HG03159 (cell line): ENCODE data around the gene TTC1.
"Not testable (repeated sequence)": the region's sequence is repeated elsewhere in the genome, so short reads cannot be mapped to it uniquely, and the experiment has no call there.

Experiments
- ATAC-seq: cut with Tn5 transposase; IDR thresholded peaks from one replicate; pipeline ENCODE4 v1.9.1; 2021; ENCODE audit warnings: mild to moderate bottlenecking, moderate library complexity; ENCODE audit not compliant: unreplicated experiment

TTC1 gene

DNA sequence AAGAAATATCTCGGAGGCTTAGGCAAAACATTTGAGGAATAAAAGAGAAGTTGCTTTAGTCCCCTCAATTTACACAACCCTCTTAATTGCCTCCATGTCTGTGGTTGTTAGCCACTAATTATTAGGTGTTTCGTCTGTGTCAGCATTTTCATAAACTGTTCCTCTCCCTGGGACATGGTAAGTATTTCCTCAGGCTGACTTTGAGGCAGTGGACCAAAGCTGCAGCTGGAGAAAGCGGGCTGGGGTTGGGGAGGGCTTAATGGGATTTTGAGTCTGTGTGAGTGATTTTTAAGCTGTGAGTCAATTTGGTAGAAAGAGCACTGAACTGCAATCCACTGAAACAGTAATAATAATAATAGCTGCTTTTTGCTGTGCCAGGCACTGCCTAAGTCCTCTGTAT, 13.0 kb upstream of the TTC1 start:
- ATAC-seq, result no peak

DNA sequence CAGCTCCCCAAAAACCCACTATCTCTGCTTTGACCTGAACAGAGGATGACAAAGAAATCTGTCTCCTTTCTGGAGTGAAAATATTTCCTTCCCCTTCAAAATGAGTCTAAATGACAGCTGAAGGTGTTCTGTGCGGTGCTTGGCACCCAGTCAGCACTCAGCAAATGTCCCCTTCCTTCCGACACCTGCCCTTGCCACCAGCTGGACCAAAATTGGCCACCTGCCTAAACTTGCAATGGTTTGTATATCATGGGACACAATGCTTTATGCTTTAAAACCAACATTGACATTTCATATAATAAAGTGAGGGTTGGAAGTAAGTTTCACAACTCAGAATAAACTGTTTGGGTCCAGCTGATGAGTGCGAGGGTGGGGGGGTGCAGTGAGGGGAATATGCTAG, 7.5 kb upstream of the TTC1 start:
- ATAC-seq, result no peak

DNA sequence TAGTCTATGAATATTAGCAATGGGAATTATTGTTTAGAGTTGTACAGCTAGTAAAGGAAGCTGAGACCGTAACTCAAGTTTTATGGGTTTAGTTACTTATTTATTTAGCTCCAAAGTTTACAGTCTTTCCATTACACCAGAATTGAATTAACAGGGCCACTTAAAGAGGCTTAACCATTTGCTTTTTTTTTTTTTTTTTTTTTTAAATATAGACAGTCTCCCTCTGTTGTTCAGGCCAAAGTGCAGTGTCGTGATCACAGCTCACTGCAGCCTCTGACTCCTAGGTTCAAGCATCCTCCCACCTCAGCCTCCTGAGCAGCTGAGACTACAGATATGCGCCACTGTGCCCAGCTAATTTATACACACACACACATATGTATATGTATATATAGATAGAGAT, 1.4 kb upstream of the TTC1 start:
- no peak for ATAC-seq

DNA sequence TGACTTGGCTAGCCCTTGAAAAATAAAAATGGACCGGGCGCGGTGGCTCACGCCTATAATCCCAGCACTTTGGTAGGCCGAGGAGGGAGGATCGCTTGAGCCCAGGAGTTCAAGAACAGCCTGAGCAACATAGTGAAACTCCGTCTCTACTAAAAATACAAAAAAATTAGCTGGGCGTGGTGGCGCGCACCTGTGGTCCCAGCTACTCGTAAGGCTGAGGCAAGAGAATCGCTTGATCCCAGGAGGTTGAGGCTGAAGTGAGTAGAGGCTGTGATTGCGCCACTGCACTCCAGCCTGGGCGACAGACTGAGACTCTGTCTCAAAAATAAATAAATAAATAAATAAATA, 436 bp upstream of the TTC1 start:
- peak; percentile 7 for ATAC-seq

DNA sequence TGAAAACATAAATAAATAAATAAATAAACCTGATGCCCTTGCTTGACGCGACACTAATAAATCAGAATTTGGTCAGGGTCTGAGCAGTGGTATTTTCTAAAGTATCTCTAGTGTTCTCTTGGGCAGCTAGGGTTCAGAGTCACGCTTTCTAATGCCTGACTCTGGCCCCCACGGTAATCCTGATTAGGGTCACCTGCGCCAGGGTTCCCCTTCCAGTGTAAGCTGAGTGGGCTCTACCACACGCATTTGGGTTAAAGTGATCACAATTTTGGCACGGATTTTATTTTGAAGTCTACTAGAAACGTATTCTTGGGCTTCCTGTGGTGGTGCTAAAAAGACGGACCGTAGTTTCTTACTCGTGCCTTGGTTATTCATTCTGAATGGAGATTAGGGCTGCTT, 651 bp downstream of the TTC1 start:
- ATAC-seq, result peak; percentile 11

DNA sequence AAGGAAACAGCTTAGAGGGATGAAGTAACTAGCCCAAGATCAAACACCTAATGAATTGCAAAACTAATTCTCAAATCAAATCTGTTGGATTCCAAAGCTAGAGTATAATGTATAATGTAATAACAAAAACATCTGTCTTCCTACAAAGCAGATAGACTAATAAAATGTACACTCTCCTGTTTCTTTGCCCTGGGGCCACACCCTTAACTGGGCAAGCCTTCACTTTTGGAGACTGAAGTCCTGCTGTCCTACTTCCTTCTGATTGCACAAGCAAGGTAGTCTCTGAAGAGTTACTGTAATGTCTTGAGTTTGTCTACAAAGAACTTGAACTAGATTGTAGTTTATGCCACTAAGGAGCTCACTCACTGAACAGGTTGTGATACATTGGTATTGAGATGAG, 2.5 kb downstream of the TTC1 start:
- no peak for ATAC-seq

DNA sequence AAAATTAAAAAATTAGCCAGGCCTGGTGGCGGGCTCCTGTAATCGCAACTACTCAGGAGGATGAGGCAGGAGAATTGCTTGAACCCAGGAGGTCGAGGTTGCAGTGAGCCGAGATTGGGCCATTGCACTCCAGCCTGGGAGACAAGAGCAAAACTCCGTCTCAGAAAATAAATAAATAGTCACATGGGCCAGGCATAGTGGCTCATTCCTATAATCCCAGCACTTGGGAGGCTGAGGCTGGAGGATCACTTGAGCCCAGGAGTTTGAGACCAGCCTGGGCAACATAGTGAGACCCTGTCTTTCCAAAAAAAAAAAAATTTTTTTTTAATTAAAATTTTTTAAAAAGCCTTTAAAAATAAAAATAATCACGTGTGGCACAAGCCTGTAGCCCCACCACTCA, 5.3 kb downstream of the TTC1 start:
- ATAC-seq, result not testable (repeated sequence)

DNA sequence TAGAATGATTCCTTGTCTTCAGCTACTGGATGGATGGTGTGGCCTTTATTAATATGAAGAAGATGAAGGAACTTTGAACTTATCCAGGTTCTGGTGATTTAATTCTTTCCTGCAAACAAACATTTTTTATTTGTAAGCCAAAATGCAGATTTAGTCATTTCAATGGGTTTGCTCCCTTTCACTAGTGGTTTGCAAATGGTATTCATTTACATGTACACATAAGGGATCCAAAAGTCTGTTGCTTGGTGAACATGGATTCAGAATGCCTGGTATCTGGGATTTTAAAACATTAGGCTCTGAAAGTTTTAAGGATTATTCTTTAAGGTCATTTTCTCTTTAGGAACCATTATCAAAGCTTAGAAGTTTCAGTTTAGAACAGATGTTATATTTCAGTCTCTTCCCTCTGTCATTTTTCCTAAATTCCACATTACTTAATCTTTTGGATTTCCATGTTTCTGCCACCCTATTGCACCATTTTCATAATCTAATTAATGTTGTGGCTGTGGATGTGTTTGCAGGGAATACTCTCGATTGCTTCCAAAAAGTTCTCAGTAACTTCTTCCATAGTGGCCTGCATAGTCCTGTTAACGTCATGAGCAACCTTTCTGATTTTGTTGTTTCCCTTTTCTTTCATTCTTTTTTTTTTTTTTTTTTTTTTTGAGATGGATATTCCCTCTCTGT, 10.1 kb downstream of the TTC1 start:
- no peak for ATAC-seq

DNA sequence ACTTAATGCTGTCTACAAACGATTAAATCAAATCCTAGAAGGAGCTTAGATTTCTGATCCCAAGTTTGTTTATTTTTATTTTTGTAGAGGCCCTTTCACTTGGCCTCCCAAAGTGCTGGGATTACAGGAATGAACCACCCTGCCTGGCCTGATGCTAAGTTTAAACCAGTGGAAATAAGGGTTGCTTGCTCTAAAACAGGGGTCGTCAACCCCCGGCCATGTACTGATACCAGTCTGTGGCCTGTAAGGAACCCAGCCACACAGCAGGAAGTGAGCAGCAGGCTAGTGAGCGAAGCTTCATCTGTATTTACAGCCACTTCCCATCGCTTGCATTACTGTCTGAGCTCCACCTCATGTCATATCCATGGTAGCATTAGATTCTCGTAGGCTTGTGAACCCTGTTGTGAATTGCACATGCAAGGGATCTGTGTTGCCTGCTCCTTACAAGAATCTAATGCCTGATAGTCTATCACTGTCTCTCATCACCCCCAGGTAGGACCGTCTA, 11.4 kb downstream of the TTC1 start:
- ATAC-seq, result no peak

DNA sequence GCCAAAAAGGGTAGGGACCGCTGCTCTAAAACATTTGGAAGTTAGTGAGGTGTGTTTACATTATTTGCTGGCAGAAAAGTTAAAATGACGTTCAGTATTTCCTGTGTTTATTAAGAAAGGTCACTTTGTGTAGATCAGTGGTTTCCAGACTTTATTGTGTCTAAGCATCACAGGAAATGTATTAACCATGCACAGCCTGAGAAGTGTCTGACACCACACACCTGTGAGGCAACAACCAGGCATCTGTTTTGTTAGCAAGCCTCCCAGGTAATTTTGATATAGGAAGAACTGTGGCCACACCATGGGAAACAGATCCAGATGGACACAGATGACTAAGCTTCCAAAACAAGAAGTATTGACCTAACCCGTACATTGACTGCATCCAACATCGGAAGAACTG, 12.0 kb downstream of the TTC1 start:
- ATAC-seq, result no peak

DNA sequence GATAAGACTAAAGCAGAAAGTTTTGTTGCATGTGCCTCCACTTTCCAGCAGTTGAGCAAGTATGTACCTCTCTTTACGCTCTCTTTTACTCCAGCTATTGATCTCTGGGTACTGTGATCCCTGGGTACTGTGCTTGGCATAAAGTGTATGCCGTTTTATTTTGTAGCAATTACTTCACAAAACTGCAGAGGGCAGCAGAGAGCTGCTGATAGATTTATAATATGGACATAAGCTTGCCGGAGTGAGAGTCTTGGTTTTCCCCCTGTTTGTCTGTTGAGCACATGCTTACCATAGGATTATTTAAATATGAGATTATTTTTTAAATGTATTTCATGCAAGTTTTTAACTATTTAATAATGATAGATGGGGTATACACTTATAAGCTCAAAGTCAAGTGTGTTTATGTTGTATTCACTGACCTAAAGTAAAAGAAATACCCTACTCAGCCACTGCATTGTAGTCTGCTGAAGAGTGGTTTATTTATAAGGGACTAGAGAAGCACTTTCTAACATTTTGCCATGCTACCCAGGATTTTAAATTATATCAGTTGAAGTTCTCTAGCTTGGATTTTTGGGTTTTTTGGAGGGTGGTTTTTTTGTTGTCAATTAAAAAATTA, 13.0 kb downstream of the TTC1 start:
- peak; percentile 92 for ATAC-seq

DNA sequence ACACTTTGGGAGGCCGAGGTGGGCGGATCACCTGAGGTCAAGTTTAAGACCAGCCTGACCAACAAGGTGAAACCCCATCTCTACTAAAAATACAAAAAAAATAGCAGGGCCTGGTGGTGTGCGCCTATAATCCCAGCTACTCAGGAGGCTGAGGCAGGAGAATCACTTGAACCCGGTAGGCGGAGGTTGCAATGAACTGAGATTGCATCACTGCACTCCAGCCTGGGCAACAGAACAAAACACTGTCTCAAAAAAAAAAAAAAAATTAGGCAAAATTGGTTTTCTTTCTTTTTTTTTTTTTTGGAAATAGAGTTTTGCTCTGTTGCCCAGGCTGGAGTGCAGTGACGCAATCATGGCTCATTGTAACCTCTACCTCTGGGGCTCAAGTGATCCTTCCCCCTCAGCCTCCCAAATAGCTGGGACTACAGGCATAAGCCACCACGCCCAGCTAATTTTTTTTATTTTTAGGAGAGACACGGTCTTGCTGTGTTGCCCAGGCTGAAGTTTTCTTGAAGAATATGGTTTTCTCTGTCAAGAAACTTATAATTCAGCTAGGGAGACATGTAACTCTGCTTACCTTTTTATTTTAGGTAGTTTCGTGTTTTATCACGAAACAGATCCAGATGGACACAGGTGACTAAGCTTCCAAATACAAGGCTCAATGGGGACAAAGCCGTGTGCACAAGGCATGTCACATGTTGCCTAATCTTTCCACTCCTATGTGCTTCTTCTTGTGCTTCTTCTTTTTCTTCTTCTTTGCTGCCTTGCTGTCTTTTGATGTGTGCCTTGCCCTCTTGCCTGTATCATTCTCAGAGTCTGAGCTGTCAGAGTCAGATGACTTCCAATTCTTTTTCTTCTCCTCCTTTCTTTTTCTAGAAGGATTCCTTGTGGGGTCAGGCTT, 14.3 kb downstream of the TTC1 start:
- ATAC-seq, result no peak

DNA sequence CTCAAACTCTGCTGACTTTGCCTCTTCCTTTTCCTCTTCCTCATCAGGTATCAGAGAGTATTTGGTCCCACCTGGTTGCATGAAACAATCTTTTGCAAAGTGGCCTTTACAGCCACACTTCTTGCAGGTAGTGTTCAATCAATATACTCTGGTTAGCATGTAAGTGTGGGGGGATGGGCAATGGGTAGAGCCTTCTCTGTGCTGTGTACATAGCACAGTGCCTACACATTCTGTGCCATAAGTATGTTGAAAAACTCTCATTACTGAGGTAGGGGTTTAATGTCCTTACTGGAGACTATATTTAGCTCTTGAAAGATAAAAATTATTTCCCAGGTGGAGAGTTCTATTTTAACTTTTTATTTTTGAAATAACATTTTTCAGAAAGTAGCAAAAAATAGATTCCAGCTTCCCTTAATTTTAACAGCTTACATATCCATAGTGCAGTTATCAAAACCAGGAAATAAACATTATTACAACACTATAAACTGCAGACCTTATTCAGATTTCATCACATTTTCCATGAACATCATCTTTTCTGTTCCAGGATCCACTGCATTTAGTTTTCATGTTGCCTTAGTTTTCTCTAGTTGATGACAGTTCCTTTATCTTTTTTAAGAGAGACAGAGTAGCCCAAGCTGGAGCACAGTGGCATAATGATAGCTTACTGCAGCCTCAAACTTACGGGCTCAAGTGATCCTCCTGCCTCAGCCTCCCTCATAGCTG, 15.1 kb downstream of the TTC1 start:
- no peak for ATAC-seq

DNA sequence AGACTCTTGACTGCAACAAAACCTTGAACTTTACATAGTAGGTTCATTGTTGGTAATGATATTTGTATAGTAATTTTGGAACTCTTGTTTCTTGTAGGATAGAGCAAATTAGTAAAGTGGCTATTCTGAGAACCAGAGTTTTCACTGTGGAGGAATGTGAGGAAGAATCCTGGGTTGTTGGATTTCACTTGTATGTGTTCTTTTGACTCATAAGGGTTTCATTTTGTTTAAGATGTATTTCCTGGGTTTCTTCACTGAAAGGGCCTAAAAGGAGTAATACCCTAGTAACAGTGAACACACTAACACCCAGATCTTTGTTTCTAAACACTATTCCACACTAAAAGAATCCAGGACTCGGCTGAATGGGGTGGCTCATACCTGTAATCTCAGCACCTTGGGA, 20.1 kb downstream of the TTC1 start:
- ATAC-seq, result no peak

DNA sequence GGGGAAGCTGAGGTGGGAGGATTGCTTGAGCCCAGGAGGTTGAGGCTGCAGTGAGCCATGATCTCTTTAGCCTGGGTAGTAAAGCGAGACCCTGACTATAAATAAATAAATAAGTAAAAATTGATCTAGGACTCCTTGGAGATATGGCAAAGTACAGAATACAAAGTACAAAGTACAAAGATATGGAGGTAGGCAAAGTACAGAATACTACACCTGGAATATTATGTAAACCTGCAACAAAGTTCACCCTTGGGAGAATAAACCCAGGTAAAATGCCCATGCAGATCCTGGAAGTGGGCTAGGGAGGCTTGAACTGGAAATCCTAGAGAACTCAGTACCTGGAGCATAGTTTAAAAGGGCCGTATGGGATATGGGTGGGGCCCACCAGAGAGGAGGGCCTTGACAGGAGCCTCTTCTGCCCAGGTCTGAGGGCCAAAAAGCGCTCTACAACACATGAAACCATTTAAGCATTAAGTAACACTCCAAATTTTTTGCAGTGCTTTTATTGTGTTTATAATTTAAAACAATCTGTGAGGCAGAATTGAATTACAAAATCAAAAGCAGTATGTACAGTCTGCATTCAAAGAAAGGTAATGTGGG, 20.7 kb downstream of the TTC1 start:
- no peak for ATAC-seq

DNA sequence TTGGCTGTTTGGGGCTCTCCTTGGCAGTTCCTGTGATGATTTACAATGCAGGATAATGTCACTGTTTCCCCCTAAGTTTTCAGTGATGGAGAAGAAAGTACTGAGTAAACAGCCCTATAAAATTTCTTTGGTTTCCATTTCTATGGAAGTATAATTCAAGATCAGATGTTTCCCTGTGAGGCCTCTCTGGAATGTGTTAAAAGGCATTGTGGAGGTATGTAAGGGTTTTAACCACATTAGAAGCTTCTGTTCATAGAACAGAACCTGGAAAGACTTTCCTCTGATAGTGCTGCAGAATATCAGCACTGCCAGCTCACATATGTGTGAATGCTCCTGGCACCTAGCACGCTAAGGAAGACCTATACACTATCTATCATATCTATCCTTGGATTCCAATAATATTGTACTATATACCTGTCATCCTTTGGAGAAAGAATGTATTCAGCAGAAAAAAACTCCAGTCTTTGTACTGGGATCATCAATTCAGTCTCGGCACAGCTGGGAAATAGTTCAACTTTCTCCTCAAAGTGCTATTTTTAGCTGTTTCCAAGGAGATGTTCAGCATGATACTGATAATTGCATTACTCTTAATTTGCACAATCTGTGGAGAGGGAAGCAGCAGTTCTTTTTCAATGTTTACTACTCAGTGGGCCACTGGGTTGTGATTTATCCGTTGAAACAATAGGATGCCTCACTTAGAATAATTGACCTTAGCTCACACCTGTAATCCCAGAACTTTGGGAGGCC, 21.9 kb downstream of the TTC1 start:
- no peak for ATAC-seq

DNA sequence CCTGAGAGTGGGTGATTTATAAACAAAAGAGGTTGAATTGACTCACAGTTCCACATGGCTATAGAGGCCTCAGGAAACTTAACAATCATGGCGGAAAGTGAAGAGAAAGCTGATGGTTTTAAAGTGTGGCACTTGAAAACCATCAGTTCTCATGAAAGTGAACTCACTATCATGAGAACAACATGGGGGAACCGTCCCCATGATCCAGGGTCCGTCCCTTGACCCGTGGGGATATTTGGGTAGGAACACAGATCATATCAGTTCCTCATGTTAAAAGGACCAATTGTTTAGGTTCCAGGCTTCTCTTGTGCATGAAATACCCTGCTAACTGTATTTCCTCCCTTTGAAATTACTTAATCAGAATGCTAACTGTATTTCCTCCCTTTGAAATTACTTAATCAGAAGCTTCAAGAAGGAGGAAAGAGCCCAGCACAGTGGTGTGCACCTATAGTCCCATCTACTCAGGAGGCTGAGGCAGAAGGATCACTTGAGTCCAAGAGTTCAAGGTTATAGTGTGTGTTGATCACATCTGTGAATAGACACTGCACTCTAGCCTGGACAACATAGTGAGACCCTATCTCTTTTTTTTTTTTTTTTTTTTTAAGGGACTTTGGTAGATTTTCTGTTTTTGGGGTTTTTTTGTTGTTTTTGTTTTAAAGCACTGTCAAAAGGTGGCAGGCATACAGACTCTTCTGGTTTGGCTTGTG, 24.8 kb downstream of the TTC1 start:
- ATAC-seq, result no peak

DNA sequence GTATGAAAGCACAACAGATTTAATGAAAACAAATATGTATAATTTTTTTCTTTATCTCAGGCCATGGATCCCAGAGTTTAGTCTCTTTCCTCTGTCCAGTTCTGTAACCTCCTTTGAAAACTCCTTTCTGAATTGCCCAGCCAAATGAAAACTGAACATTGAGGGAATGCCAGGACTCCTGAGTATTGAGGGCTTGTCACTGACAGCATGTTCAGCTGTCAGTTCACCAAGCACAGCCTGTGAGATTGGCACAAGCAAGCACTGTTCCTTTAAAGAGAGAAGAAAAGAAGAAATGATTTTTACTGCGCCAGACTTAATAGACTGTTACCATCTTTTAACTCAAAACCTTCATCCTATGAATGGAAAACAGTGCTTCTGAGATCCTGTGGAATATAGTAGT, 27.3 kb downstream of the TTC1 start:
- ATAC-seq, result no peak

DNA sequence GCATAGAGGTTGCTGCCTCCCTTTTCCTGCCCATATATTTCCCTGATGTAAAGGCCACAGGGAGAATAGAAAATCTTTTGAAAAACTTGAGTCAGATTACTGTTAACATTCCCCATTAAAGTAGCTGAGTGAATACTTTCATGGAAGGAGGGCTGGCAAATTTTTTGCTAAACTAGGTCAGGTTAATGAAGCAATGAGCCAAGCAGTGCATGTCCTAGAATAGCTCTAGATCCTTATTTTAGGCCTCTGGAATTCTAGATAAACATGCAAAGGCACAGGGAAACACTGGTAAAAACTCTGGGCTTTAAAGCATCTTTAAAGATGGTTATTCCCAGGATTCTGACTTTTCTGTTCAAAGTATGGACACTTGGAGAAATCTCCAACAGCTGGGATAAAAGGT, 27.9 kb downstream of the TTC1 start:
- ATAC-seq, result no peak
